GM12865 (cell line): ENCODE results near the gene KCNJ6.

ENCODE experiments used
- DNase-seq: peaks from one replicate; pipeline ENCODE4 v3.0.0; 2010; ENCODE audit warnings: low read depth
- H3K4me3 ChIP-seq: 2 replicates; pipeline ENCODE4 v1.5.1; 2011; ENCODE audit warnings: mild to moderate bottlenecking, low read depth, low read length, control low read depth
- CTCF ChIP-seq: IDR thresholded peaks from 2 replicates; pipeline ENCODE4 v1.5.1; 2011; ENCODE audit warnings: low read length, control low read depth, low read depth, inconsistent platforms; ENCODE audit not compliant: insufficient read depth; ENCODE audit errors: missing control alignments

Gene KCNJ6

GRCh38 chr21:37759777-37760176 is 156.5 kb downstream of the KCNJ6 start:
- no peak overlapping the region for H3K4me3 ChIP-seq
- DNase-seq, result no peak
- TF ChIP-seq CTCF, result no peak

DNA sequence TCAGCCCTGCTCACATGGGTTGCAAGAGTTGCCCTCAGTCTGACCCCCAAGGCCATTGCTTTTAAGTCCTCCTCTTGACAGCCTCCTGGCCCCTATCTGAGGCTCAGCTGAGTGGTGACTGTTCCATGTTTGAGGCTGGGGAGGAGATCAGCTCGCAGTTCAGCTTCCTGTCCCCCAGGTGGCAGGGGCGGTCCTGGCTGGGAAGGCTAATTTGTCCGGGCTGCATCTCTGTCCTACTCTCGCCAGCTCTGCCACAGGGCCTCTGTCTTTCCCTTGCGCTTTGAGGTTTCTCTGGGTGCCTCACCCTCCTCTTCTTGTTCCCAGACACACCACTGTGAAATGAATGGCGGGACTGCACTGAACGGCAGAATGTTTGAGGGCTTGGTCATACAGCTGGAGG is 157.3 kb downstream of the KCNJ6 start:
- no peak overlapping the region for H3K4me3 ChIP-seq
- peak; percentile 43 for DNase-seq
- TF ChIP-seq CTCF, result peak; percentile 53

DNA sequence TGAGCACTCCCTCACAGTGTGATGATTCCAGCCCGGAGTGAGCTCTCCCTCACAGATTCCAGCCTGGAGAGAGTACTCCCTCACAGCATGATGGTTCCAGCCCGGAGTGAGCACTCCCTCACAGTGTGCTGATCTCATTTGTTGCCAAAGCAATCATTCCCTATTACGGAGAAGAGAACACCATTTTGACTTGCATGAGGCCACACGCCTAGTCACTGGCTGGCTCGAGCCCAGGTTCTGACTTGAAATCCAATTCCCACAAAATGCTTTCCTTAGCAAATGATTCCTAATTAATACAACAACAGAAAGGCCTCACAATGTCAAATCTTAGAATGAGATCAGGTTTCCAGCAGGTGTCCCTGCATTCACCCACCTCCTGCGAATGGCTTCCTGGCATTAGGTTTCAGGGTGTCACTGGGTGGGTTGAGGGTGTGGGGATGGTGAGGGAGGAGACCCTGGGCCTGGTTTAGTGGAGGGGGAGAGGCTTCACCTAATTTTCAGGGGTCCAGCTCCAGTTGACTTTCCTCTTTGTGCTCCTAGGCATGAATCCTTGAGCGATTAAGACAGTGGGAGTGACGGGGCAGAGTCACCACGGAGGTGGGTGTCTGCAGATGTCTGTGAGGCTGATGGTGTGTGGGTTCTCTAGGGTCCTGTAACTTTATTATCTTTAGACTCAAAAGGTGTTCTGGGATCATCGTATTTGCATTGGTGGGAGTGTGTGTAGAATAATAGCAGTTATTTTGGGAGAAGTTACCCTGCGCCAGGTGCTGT is 158.5 kb downstream of the KCNJ6 start:
- DNase-seq, result no peak
- no peak overlapping the region for H3K4me3 ChIP-seq
- TF ChIP-seq CTCF, result no peak

- H3K4me3 ChIP-seq, result no peak overlapping the region
- no peak for DNase-seq
- TF ChIP-seq CTCF, result no peak
Measured at GRCh38 chr21:37753122-37753599, 163.1 kb downstream of the KCNJ6 start.

GRCh38 chr21:37751268-37751975 is 164.8 kb downstream of the KCNJ6 start:
- DNase-seq, result no peak
- no peak for TF ChIP-seq CTCF
- no peak overlapping the region for H3K4me3 ChIP-seq

GRCh38 chr21:37749132-37749531 is 167.1 kb downstream of the KCNJ6 start:
- no peak overlapping the region for H3K4me3 ChIP-seq
- no peak for DNase-seq
- no peak for TF ChIP-seq CTCF
